ENCODE measurements around the gene CCR4.

DNA sequence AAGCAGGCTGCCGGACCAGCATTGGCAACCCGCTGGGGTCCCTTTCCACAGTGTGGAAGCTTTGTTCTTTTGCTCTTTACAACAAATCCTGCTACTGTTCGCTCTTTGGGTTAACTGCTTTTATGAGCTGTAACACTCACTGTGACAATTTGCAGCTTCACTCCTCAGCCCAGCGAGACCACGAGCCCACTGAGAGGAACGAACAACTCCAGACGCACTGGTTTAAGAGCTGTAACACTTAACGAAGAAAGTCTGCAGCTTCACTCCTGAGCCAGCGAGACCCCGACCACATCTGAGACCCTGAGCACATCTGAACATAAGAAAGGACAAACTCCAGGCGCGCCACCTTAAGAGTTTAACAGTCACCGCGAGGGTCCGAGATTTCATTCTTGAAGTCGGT, 10.7 kb upstream of the CCR4 start:
- TF ChIP-seq, protein P1, sequence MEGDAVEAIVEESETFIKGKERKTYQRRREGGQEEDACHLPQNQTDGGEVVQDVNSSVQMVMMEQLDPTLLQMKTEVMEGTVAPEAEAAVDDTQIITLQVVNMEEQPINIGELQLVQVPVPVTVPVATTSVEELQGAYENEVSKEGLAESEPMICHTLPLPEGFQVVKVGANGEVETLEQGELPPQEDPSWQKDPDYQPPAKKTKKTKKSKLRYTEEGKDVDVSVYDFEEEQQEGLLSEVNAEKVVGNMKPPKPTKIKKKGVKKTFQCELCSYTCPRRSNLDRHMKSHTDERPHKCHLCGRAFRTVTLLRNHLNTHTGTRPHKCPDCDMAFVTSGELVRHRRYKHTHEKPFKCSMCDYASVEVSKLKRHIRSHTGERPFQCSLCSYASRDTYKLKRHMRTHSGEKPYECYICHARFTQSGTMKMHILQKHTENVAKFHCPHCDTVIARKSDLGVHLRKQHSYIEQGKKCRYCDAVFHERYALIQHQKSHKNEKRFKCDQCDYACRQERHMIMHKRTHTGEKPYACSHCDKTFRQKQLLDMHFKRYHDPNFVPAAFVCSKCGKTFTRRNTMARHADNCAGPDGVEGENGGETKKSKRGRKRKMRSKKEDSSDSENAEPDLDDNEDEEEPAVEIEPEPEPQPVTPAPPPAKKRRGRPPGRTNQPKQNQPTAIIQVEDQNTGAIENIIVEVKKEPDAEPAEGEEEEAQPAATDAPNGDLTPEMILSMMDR (IDR thresholded peaks at IDR 0.05; ENCODE audit: low read length) = no peak
- no peak for TF ChIP-seq EZH2 (optimal IDR thresholded peaks at IDR 0.05; ENCODE audit: low read depth, low read length)

All from MM.1S (cell line).